ENCODE measurements around the gene USP20.
"Not testable (repeated sequence)": the region's sequence is repeated elsewhere in the genome, so short reads cannot be mapped to it uniquely, and the experiment has no call there.

The USP20 gene

GRCh38 chr9:129890718-129891299, 55.6 kb downstream of the USP20 start:
- not testable (repeated sequence) for DNase-seq (ENCODE audit: low read depth)

- no peak for DNase-seq (ENCODE audit: low read depth)
These were observed 56.3 kb downstream of the USP20 start for GRCh38 chr9:129891569-129891968.

- DNase-seq (ENCODE audit: low read depth), result no peak
These were observed 59.0 kb downstream of the USP20 start for GRCh38 chr9:129894120-129894823.

- no peak for DNase-seq (ENCODE audit: low read depth)
These were observed 60.4 kb downstream of the USP20 start for GRCh38 chr9:129895376-129896268.

GRCh38 chr9:129897263-129897662, 62.0 kb downstream of the USP20 start:
- DNase-seq (ENCODE audit: low read depth), result no peak

- DNase-seq (ENCODE audit: low read depth), result no peak
These were observed 62.9 kb downstream of the USP20 start for GRCh38 chr9:129898185-129898584.

GRCh38 chr9:129899620-129900019, 64.4 kb downstream of the USP20 start:
- no peak for DNase-seq (ENCODE audit: low read depth)

- no peak for DNase-seq (ENCODE audit: low read depth)
These were observed 65.2 kb downstream of the USP20 start for GRCh38 chr9:129900263-129901027.

GRCh38 chr9:129901993-129902739, 66.9 kb downstream of the USP20 start:
- DNase-seq (ENCODE audit: low read depth), result no peak

GRCh38 chr9:129902740-129903134, 67.5 kb downstream of the USP20 start:
- DNase-seq (ENCODE audit: low read depth), result no peak

- DNase-seq (ENCODE audit: low read depth), result no peak
These were observed 69.5 kb downstream of the USP20 start for GRCh38 chr9:129904734-129905133.

- DNase-seq (ENCODE audit: low read depth), result no peak
These were observed 71.0 kb downstream of the USP20 start for GRCh38 chr9:129906298-129906697.

GRCh38 chr9:129907201-129907600, 71.9 kb downstream of the USP20 start:
- no peak for DNase-seq (ENCODE audit: low read depth)

- DNase-seq (ENCODE audit: low read depth), result no peak
These were observed 73.6 kb downstream of the USP20 start for GRCh38 chr9:129908906-129909305.

GRCh38 chr9:129909851-129910250, 74.6 kb downstream of the USP20 start:
- DNase-seq (ENCODE audit: low read depth), result no peak

- DNase-seq (ENCODE audit: low read depth), result no peak
These were observed 75.6 kb downstream of the USP20 start for GRCh38 chr9:129910628-129911567.

- no peak for DNase-seq (ENCODE audit: low read depth)
These were observed 78.8 kb downstream of the USP20 start for GRCh38 chr9:129914051-129914450.

GRCh38 chr9:129916707-129917106, 81.4 kb downstream of the USP20 start:
- no peak for DNase-seq (ENCODE audit: low read depth)

- DNase-seq (ENCODE audit: low read depth), result no peak
These were observed 83.2 kb downstream of the USP20 start for GRCh38 chr9:129918296-129918950.

- no peak for DNase-seq (ENCODE audit: low read depth)
These were observed 84.0 kb downstream of the USP20 start for GRCh38 chr9:129919277-129919676.
